ENCODE results near the gene STXBP6.

- no peak for TF ChIP-seq EP300 (conservative IDR thresholded peaks at IDR 0.05; ENCODE audit: poor library complexity, severe bottlenecking)
- no peak for TF ChIP-seq EZH2 (IDR thresholded peaks at IDR 0.05; ENCODE audit: borderline replicate concordance, insufficient read depth, low read length, poor library complexity, severe bottlenecking)
- no peak for TF ChIP-seq CTCF (IDR thresholded peaks at IDR 0.05; ENCODE audit: poor library complexity, severe bottlenecking)
- no peak for TF ChIP-seq TAF1 (IDR thresholded peaks at IDR 0.05; ENCODE audit: low read depth)
- TF ChIP-seq MXI1 (conservative IDR thresholded peaks at IDR 0.05; ENCODE audit: poor library complexity, severe bottlenecking) = no peak
- TF ChIP-seq, protein P1, sequence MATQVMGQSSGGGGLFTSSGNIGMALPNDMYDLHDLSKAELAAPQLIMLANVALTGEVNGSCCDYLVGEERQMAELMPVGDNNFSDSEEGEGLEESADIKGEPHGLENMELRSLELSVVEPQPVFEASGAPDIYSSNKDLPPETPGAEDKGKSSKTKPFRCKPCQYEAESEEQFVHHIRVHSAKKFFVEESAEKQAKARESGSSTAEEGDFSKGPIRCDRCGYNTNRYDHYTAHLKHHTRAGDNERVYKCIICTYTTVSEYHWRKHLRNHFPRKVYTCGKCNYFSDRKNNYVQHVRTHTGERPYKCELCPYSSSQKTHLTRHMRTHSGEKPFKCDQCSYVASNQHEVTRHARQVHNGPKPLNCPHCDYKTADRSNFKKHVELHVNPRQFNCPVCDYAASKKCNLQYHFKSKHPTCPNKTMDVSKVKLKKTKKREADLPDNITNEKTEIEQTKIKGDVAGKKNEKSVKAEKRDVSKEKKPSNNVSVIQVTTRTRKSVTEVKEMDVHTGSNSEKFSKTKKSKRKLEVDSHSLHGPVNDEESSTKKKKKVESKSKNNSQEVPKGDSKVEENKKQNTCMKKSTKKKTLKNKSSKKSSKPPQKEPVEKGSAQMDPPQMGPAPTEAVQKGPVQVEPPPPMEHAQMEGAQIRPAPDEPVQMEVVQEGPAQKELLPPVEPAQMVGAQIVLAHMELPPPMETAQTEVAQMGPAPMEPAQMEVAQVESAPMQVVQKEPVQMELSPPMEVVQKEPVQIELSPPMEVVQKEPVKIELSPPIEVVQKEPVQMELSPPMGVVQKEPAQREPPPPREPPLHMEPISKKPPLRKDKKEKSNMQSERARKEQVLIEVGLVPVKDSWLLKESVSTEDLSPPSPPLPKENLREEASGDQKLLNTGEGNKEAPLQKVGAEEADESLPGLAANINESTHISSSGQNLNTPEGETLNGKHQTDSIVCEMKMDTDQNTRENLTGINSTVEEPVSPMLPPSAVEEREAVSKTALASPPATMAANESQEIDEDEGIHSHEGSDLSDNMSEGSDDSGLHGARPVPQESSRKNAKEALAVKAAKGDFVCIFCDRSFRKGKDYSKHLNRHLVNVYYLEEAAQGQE (IDR thresholded peaks at IDR 0.05; ENCODE audit: borderline replicate concordance) = no peak
- TF ChIP-seq POLR2AphosphoS5 (IDR thresholded peaks at IDR 0.05) = no peak
Measured at GRCh38 chr14:24777678-24778077, 272.3 kb downstream of the STXBP6 start.

Measured in neural cell (in vitro differentiated cells).